CD14-positive monocyte (primary cell): ENCODE data around the gene SOHLH1. TPM values are rescaled to one million over a fixed set of nuclear protein-coding genes. Genes with fewer than 3 reads are reported as not detected.

Experiments
- DNase-seq, 3 donors: peaks; one replicate each; pipeline ENCODE4 v3.0.0-alpha.2; 2011 to 2022
- H2AFZ ChIP-seq: 2 replicates; pipeline ENCODE4 v1.6.0; 2012; ENCODE audit warnings: mild to moderate bottlenecking, low read depth, low read length, inconsistent platforms; ENCODE audit not compliant: insufficient read depth, poor library complexity, severe bottlenecking
- H3K27ac ChIP-seq, 2 donors: 1 replicate in 1 of 2; 2 replicates in 1 of 2; pipeline ENCODE4 v1.5.1; 2012 to 2013; ENCODE audit warnings: low read length in 2 of 2, control low read depth in 1 of 2, inconsistent platforms in 1 of 2, low read depth in 1 of 2, mild to moderate bottlenecking in 1 of 2
- H3K27me3 ChIP-seq, 2 donors: one replicate each; pipeline versions ENCODE4 v1.6.0 to v1.6.1; 2011 to 2013; ENCODE audit warnings: low read length in 2 of 2; ENCODE audit not compliant: control insufficient read depth in 2 of 2, insufficient read depth in 2 of 2
- H3K36me3 ChIP-seq, 2 donors: replicated peaks in 1 of 2; 1 replicate in 1 of 2; 2 replicates in 1 of 2; pipeline versions ENCODE4 v1.5.1 to v1.6.1; 2012 to 2013; ENCODE audit warnings: low read length in 2 of 2, control low read depth in 1 of 2, inconsistent platforms in 1 of 2, mild to moderate bottlenecking in 1 of 2; ENCODE audit not compliant: insufficient read depth in 2 of 2, control insufficient read depth in 1 of 2
- H3K4me1 ChIP-seq, 2 donors: 1 replicate in 1 of 2; 2 replicates in 1 of 2; pipeline versions ENCODE4 v1.5.1 to v1.6.1; 2012 to 2013; ENCODE audit warnings: low read length in 2 of 2, control low read depth in 1 of 2, inconsistent platforms in 1 of 2, mild to moderate bottlenecking in 1 of 2, moderate library complexity in 1 of 2; ENCODE audit not compliant: insufficient read depth in 2 of 2, control insufficient read depth in 1 of 2
- H3K4me2 ChIP-seq: replicated peaks from 2 replicates; pipeline ENCODE3; 2012; ENCODE audit warnings: low read length, moderate library complexity, mild to moderate bottlenecking; ENCODE audit not compliant: poor library complexity, severe bottlenecking; ENCODE audit errors: extremely low read depth
- H3K4me3 ChIP-seq, 3 experiments: fragments of 200-600 bp in 1 of 3; sonication (generic) in 1 of 3; replicated peaks in 1 of 3; 1 replicate in 2 of 3; 2 replicates in 1 of 3; pipeline ENCODE4 v1.5.1; 2011 to 2013; ENCODE audit warnings: low read length in 3 of 3, mild to moderate bottlenecking in 3 of 3, control low read depth in 2 of 3, low read depth in 2 of 3, inconsistent platforms in 1 of 3, moderate library complexity in 1 of 3
- H3K79me2 ChIP-seq: 2 replicates; pipeline ENCODE4 v1.6.0; 2012; ENCODE audit warnings: mild to moderate bottlenecking, control low read depth, inconsistent platforms, low read length, moderate library complexity; ENCODE audit not compliant: insufficient read depth
- H3K9ac ChIP-seq: 2 replicates; pipeline ENCODE4 v1.6.0; 2017; ENCODE audit warnings: low read length, mild to moderate bottlenecking; ENCODE audit not compliant: insufficient read depth, poor library complexity, severe bottlenecking
- H3K9me3 ChIP-seq, 2 donors: replicated peaks in 1 of 2; 1 replicate in 1 of 2; 2 replicates in 1 of 2; pipeline versions ENCODE4 v1.5.1 to v1.6.1; 2012 to 2013; ENCODE audit warnings: low read length in 2 of 2, control low read depth in 1 of 2; ENCODE audit not compliant: control insufficient read depth in 1 of 2, insufficient read depth in 1 of 2
- H4K20me1 ChIP-seq: 2 replicates; pipeline ENCODE4 v1.6.0; 2012; ENCODE audit warnings: mild to moderate bottlenecking, low read length, control low read depth, moderate library complexity; ENCODE audit not compliant: insufficient read depth
- H3K27ac Mint-ChIP-seq, 7 donors: one replicate each; pipeline ENCODE4 v1.8.0; 2020; ENCODE audit warnings: mild to moderate bottlenecking in 7 of 7, mixed read lengths in 7 of 7, moderate library complexity in 6 of 7, inconsistent platforms in 2 of 7
- H3K27me3 Mint-ChIP-seq, 3 donors: one replicate each; pipeline ENCODE4 v1.8.0; 2021 to 2022; ENCODE audit warnings: low read depth in 3 of 3, mild to moderate bottlenecking in 3 of 3, mixed read lengths in 3 of 3, moderate library complexity in 3 of 3, inconsistent platforms in 1 of 3
- H3K36me3 Mint-ChIP-seq, 2 donors: one replicate each; pipeline ENCODE4 v1.8.0; 2020; ENCODE audit warnings: mixed read lengths in 2 of 2, inconsistent platforms in 1 of 2, mild to moderate bottlenecking in 1 of 2
- H3K4me1 Mint-ChIP-seq: one replicate; pipeline ENCODE4 v1.8.0; 2020; ENCODE audit warnings: mild to moderate bottlenecking, mixed read lengths
- H3K4me3 Mint-ChIP-seq, 2 donors: one replicate each; pipeline ENCODE4 v1.8.0; 2020; ENCODE audit warnings: mild to moderate bottlenecking in 2 of 2, mixed read lengths in 2 of 2, moderate library complexity in 1 of 2
- H3K9me3 Mint-ChIP-seq, 7 donors: one replicate each; pipeline ENCODE4 v1.8.0; 2020 to 2022; ENCODE audit warnings: mixed read lengths in 7 of 7, mild to moderate bottlenecking in 6 of 7, moderate library complexity in 6 of 7, inconsistent platforms in 2 of 7
- WGBS: methylation state at CpG from one replicate; pipeline ENCODE4 v1.1.5; 2013; ENCODE audit warnings: missing lambda C conversion rate; ENCODE audit not compliant: insufficient coverage; 5-methylcytosine and 5-hydroxymethylcytosine counted together
- intact Hi-C, 2 donors: fragments of 100-400 bp; cut with micrococcal nuclease; formaldehyde crosslinking; loops; one replicate each; pipeline versions ENCODE4 v1.15.0 to v1.15.1; 2023
- polyA plus RNA-seq, 3 donors: library from polyadenylated mRNA; depleted of rRNA in 1 of 3; unstranded in 2 of 3; stranded (reverse) in 1 of 3; fragments of 300-500 nt in 2 of 3; fragments of >200 nt in 1 of 3; fragmentation: Illumina TruSeq in 2 of 3; gene quantifications; 1 replicate in 2 of 3; 2 replicates in 1 of 3; pipeline ENCODE4 v1.2.3, GENCODE V29; 2012 to 2021
- TF ChIP-seq, protein P1 (sequence below): fragments of 200-600 bp; IDR thresholded peaks from one replicate; pipeline ENCODE4 v1.8.0; 2022; ENCODE audit warnings: antibody characterized with exemption, mild to moderate bottlenecking

SOHLH1 gene
- polyA plus RNA-seq, 3 donors, result not detected

DNA sequence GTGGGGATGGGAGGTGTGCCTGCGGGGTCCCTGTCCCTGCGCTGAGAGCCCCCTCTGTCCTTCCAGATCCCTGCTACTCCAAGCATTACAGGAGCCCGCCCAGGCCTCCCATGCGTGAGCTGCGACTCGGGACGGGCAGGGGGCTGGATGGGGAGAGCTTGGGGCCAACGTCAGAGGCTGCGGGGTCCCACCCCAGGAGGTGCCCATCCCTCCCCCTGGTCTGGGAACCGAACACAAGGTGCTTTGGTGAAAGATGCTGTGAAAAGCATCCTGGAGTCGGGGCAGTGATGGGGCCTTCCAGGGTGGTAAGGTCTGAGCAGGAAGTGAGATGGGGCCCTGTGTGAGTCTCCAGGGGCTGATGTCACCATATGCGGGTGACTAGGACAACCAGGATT lies 33.5 kb downstream of the SOHLH1 start:
- Histone ChIP-seq H3K9me3 (no peaks in the 10 kb centered on the region), H3K4me1 (no peaks in the 10 kb centered on the region), H3K27me3 (no peaks in the 10 kb centered on the region), H3K9ac (no peak overlapping the region), H3K4me2 (no peak overlapping the region), H3K36me3 (no peaks in the 10 kb centered on the region), H3K27ac (no peak overlapping the region), H2AFZ (no peak overlapping the region), H4K20me1 (no peaks in the 10 kb centered on the region), H3K79me2 (no peaks in the 10 kb centered on the region), H3K4me3 (no peak overlapping the region)
- intact Hi-C loops, result no loop called here
- H3K4me3 Mint-ChIP-seq, result no peak overlapping the region
- TF ChIP-seq, protein P1, sequence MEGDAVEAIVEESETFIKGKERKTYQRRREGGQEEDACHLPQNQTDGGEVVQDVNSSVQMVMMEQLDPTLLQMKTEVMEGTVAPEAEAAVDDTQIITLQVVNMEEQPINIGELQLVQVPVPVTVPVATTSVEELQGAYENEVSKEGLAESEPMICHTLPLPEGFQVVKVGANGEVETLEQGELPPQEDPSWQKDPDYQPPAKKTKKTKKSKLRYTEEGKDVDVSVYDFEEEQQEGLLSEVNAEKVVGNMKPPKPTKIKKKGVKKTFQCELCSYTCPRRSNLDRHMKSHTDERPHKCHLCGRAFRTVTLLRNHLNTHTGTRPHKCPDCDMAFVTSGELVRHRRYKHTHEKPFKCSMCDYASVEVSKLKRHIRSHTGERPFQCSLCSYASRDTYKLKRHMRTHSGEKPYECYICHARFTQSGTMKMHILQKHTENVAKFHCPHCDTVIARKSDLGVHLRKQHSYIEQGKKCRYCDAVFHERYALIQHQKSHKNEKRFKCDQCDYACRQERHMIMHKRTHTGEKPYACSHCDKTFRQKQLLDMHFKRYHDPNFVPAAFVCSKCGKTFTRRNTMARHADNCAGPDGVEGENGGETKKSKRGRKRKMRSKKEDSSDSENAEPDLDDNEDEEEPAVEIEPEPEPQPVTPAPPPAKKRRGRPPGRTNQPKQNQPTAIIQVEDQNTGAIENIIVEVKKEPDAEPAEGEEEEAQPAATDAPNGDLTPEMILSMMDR, result no peak
- H3K9me3 Mint-ChIP-seq, result peaks cover 0 to 7% (median 2%) of the 10 kb centered on the region in 7 donors
- H3K36me3 Mint-ChIP-seq, result no peaks in the 10 kb centered on the region
- H3K27ac Mint-ChIP-seq, result no peak overlapping the region
- peaks cover 2 to 6% (median 4%) of the 10 kb centered on the region in 3 donors for H3K27me3 Mint-ChIP-seq
- H3K4me1 Mint-ChIP-seq, result no peaks in the 10 kb centered on the region
- 82% methylated on average over 6 of the region's 12 CpGs for WGBS
- DNase-seq, result no peak

GRCh38 chr9:135664801-135665794 lies 34.2 kb downstream of the SOHLH1 start:
- no peak overlapping the region for H3K4me2 ChIP-seq
- Mint-ChIP-seq H3K4me1 (no peaks in the 10 kb centered on the region), H3K9me3 (peaks cover 0 to 7% (median 2%) of the 10 kb centered on the region in 7 donors), H3K27me3 (peaks cover 2 to 8% (median 6%) of the 10 kb centered on the region in 3 donors), H3K4me3 (no peak overlapping the region), H3K36me3 (no peaks in the 10 kb centered on the region), H3K27ac (no peak overlapping the region)
- H3K27ac ChIP-seq, result no peak overlapping the region
- no peaks in the 10 kb centered on the region for H3K4me1 ChIP-seq
- TF ChIP-seq, protein P1, result no peak
- no peaks in the 10 kb centered on the region for H3K79me2 ChIP-seq
- DNase-seq, result no peak
- no peaks in the 10 kb centered on the region for H3K27me3 ChIP-seq
- H4K20me1 ChIP-seq, result no peaks in the 10 kb centered on the region
- H2AFZ ChIP-seq, result no peak overlapping the region
- no peak overlapping the region for H3K9ac ChIP-seq
- no peaks in the 10 kb centered on the region for H3K9me3 ChIP-seq
- no peak overlapping the region for H3K4me3 ChIP-seq
- intact Hi-C loops, result no loop called here
- 91% methylated on average over 24 of the region's 32 CpGs for WGBS
- no peaks in the 10 kb centered on the region for H3K36me3 ChIP-seq
